Suppressor macrophage (primary cell): ENCODE data around the gene FMO1.
"Not testable (repeated sequence)": the region's sequence is repeated elsewhere in the genome, so short reads cannot be mapped to it uniquely, and the experiment has no call there.

ENCODE experiments used
- DNase-seq, 4 experiments: peaks; one replicate each; pipeline ENCODE4 v3.0.0-alpha.2; 2020 to 2022

Gene FMO1

DNA sequence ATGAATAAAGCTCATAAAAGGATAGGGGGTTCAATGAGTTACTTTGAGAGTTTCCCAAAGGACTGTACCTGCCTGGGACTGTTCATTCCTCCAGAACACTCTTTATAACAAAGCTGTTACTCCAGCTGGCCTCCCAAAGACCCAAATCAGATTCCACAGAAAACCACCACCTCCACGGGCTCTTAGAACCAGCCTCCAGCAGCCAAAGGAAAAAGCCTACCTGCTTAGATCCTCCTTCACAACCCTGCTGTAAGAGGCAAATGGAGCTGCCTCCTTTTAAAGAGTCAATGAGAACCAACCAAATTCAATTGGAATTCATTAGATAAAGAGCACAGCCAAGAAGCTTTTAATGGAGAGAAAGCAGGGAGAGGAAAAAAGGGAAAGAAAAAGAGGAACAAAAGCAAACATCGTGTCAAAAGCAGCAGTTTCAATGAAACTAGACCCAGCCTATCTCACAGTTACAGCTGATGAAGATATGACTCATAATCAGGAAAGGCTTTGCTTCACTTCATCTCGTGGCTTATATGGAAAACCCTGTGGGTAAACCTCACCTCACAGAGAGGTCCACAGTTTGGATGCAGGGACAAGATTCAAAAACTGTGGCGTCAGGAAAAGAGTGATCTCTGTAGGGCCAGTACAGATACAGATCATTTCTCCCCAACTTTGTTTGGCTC lies 37.9 kb downstream of the FMO1 start:
- peak; percentile 44 to 74 (median 57) for DNase-seq

DNA sequence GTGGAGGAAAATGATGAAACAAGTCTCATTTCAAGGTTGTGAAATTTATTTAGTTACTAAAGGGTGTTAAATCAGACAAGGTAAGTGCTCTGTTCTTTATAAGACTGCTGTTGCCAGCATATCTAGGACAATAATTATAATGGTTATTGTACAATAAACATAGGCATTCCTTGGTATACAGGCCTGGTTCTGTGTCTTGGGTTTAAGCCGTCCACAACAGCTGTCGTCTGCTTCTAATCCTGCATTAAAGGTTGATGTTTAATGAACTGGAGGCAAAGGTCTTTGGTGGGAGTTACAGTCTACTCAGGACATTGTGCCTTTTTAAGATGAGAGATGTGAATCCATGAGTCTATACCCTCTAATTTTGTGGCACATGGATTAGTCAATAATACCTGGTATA lies 42.3 kb downstream of the FMO1 start:
- DNase-seq: no peak

DNA sequence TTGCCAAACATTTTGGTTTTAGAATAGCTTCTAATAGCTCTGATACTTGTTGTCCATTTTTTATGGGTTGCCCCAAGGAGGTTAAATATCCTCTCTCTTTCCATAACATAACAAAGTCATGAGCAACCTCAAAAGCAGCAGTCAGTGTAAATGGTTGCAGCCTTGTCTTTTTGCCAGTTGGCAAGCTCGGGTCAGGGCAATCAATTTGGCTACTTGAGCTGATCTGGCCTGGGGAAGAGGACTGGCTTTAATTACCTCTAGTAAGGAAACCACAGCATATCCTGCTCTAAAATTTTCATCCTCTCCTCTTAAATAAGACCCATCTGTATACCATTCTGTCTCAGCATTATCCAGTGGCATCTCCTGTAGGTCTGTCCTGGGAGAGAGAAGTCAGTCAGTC lies 44.5 kb downstream of the FMO1 start:
- no peak for DNase-seq

DNA sequence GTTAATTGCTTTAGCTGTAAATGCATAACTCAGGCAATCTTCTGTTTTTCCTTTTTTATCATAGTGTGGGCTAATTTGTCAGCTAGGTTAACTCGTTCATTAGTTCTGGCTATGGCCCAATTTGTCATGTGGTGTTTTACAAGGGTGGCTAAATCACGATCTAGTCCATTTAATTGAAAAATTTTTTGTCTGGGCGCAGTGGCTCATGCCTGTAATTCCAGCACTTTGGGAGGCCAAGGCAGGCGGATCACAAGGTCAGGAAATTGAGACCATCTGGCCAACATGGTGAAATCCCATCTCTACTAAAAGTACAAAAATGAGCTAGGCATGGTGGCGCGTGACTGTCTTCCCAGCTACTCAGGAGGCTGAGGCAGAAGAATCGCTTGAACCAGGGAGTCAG lies 47.1 kb downstream of the FMO1 start:
- DNase-seq: not testable (repeated sequence)

DNA sequence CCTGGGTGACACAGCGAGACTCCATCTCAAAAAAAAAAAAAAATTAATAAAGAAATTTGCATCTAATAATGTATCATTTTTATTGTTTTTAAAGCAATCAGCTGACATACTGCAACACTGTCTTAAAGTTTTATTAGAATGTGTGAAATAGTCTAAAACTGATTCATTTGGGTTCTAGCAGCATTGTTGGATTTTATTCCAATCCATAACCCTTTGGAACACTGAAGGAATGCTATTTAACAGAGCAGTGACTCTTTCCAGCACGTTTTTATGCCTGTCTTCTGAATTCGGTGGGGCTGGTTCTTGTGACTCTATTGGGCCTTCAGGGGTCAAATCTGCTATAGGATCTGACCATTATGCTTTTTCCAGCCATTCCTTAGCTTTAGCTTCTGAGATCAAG lies 47.5 kb downstream of the FMO1 start:
- no peak for DNase-seq

- no peak for DNase-seq
Observed at GRCh38 chr1:171296897-171297296, 48.6 kb downstream of the FMO1 start.

GRCh38 chr1:171298696-171299095 lies 50.4 kb downstream of the FMO1 start:
- no peak for DNase-seq

DNA sequence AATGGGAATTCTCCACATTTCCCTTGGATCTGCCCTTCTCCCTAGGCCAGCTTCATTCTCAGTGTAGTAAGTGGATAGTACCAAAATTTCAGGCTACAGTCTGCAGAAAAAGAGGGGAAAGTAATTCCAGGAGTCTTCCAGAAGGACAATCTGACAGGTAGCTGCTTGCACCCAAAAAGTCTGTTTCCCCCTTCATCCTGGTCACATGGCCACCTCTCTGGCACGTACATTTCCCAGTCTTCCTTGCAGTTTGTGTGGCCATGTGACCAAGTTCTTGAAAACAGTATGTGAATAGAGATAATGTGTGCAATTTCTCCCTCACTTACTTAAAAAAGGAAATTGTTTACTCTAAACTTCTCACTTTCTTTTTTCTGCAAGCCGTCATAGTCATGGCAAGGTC lies 51.0 kb downstream of the FMO1 start:
- no peak for DNase-seq

- DNase-seq: no peak
Observed at GRCh38 chr1:171300401-171300800, 52.1 kb downstream of the FMO1 start.

GRCh38 chr1:171310661-171311087 lies 62.4 kb downstream of the FMO1 start:
- peak in 3 of 4 experiments; percentile 10 to 41 (median 18) for DNase-seq

GRCh38 chr1:171311771-171312558 lies 63.7 kb downstream of the FMO1 start:
- DNase-seq: no peak

GRCh38 chr1:171313319-171313834 lies 65.1 kb downstream of the FMO1 start:
- no peak for DNase-seq

GRCh38 chr1:171313835-171314320 lies 65.6 kb downstream of the FMO1 start, which contains the start of gene FMO4:
Gene FMO4, plus strand, starts transcription at chr1:171314183. Its CDS starts 5,643 bp downstream, at chr1:171319826.
- peak; percentile 95 to 99 (median 98) for DNase-seq

DNA sequence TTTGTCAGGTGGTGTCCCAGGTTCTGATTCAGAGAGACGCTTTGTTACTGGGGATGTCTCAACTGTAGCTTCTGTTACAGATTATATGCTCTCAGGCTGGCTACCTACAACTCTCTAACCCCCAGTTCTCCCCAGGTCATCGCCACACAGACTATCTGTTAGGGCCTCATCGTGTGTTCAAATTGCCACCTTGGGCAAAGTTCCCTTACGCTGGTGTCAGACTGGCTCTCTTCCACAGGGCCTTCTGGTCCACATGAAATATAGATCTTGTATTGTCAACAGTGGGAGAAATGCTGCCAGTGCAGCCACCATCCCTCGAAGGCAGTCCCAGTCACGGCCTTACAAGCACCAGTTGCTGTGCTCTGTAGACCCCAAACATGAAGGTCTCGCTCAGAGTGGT lies 81.0 kb downstream of the FMO1 start:
- DNase-seq: no peak

DNA sequence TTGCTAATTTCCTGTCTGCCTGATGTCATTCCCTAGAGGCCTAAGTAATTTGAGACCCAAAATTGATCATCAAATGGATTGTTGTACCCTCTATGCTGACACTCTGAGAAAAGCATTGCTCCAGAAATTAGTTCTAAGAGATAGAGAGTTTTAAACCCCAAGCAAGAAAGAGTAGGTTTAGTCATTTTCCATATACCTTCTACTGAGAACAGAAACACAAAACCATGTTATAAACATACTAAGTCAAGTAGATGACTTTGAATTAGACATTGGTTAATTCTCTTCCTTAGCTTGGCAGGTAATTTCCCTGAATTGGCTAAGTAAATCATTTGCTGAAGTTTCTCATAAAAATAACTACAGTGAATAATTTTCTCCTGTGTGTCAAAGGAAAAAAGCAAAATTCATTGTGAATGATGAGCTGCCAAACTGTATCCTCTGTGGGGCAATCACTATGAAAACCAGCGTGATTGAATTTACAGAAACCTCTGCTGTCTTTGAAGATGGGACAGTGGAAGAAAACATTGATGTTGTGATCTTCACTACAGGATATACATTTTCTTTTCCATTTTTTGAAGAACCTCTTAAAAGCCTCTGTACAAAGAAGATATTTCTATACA lies 85.8 kb downstream of the FMO1 start:
- no peak for DNase-seq
